Pancreas (tissue), 10 donors: Measurements from ENCODE around the gene EP400. TPM values are rescaled to one million over a fixed set of nuclear protein-coding genes. Genes with fewer than 3 reads are reported as not detected.
A peak's percentile ranks its signal among the peaks of the same experiment; 100 is the strongest.

ENCODE experiments used
- ATAC-seq, 4 donors: fragments of 200-7000 bp; cut with Tn5 transposase; one replicate each; pipeline versions ENCODE4 v1.8.0 to v1.9.1; 2020; ENCODE audit warnings: mild to moderate bottlenecking in 4 of 4, moderate library complexity in 4 of 4
- DNase-seq, 6 donors: peaks; one replicate each; pipeline ENCODE4 v3.0.0-alpha.2; 2020
- FAIRE-seq: peaks from 2 replicates; lab custom pipeline; 2012; peaks lifted over from hg19 to GRCh38; lab: Jason Lieb, UNC
- H3K27ac ChIP-seq, 4 donors: fragments of 200-600 bp; sonication (generic); 1 replicate in 3 of 4; 2 replicates in 1 of 4; pipeline versions ENCODE4 v1.5.0 to v1.8.0; 2020
- H3K27me3 ChIP-seq, 4 donors: fragments of 200-600 bp; one replicate each; pipeline ENCODE4 v1.8.0; 2021
- H3K36me3 ChIP-seq, 3 donors: fragments of 200-600 bp; sonication (generic) in 1 of 3; one replicate each; pipeline versions ENCODE4 v1.5.0 to v1.8.0; 2020 to 2021
- H3K4me1 ChIP-seq, 3 donors: fragments of 200-600 bp; one replicate each; pipeline ENCODE4 v1.8.0; 2021
- H3K4me3 ChIP-seq, 4 donors: fragments of 200-600 bp; sonication (generic) in 2 of 4; one replicate each; pipeline versions ENCODE4 v1.5.0 to v1.8.0; 2020 to 2021
- H3K9me3 ChIP-seq, 4 donors: fragments of 200-600 bp; one replicate each; pipeline ENCODE4 v1.8.0; 2021
- WGBS, 2 donors: extraction: QIAGEN DNeasy Blood & Tissue Kit; methylation state at CpG; one replicate each; pipeline ENCODE4 v1.1.7; 2013; 5-methylcytosine and 5-hydroxymethylcytosine counted together
- intact Hi-C, 3 donors: fragments of 100-400 bp; cut with DNase I; formaldehyde crosslinking; loops; one replicate each; pipeline versions ENCODE4 v1.11.1 to v1.14.2; 2022
- polyA plus RNA-seq, 2 donors: library from polyadenylated mRNA; stranded (reverse); fragments of 200-250 nt; gene quantifications; one replicate each; pipeline ENCODE4 v1.2.3, GENCODE V29; 2013
- total RNA-seq, 6 donors: library from RNA; stranded (reverse); fragmentation: NEBNext Ultra II Directional in 4 of 6; extraction: Animal tissue kit (Norgen Biotek cat#: 25700) in 4 of 6; gene quantifications; one replicate each; pipeline versions ENCODE4 v1.2.1 to v1.2.4, GENCODE V29; 2021 to 2023
- TF ChIP-seq, protein P1 (sequence below), 4 donors: fragments of 200-600 bp; sonication (generic) in 3 of 4; IDR thresholded peaks; one replicate each; pipeline versions ENCODE4 v1.5.0 to v1.8.0; 2021; ENCODE audit warnings: antibody characterized with exemption in 4 of 4
- donor health status: healthy with polysubstance abuse.
- donor health status: DM: no; HTN: no; CAD: no; lungs with moderate emphysema.
- donor health status: DM: no; HTN: no; CAD: no.
- donor health status: control.
- donor health status: control.
- donor health status: Bipolar disorder and iron deficiency.
- donor health status: DM: yes; HTN: yes; CAD: no.
- donor health status: DM: no; HTN: no; CAD: no.
- donor health status: DM: no; HTN: no; CAD: no.
- donor health status: DM: yes; HTN: yes; CAD: no.

EP400 gene
- total and polyA plus RNA-seq, 8 donors = 15.9 to 24.3 (median 16.7) TPM

DNA sequence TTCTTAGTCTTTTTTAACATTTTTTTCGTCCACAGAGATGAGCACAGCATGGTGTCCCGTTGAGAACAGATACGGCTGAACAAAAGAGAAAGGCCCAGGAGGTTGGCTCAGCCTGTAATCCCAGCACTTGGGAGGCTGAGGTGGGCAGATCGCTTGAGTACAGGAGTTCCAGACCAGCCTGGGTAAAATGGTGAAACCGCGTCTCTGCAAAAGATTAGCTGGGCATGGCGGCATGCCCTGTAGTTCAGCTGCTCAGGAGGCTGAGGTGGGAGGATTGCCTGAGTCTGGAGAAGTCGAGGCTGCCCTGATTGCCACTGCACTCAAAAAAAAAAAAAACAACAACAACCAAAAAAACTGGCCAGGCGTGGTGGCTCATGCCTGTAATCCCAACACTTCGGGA lies 5.9 kb upstream of the EP400 start:
- intact Hi-C loops = no loop called here
- Histone ChIP-seq H3K4me1 (peaks cover 0 to 3% (median 0%) of the 10 kb centered on the region in 3 donors), H3K27ac (no peak overlapping the region), H3K27me3 (no peaks in the 10 kb centered on the region), H3K4me3 (no peak overlapping the region), H3K36me3 (peaks cover 0 to 8% (median 7%) of the 10 kb centered on the region in 3 donors), H3K9me3 (no peaks in the 10 kb centered on the region)
- ATAC-seq (no peak), DNase-seq (peak in 1 of 6 donors; percentile 13), FAIRE-seq (no peak)
- 97% methylated on average over 10 of the region's 10 CpGs for WGBS, 2 donors
- TF ChIP-seq, protein P1, sequence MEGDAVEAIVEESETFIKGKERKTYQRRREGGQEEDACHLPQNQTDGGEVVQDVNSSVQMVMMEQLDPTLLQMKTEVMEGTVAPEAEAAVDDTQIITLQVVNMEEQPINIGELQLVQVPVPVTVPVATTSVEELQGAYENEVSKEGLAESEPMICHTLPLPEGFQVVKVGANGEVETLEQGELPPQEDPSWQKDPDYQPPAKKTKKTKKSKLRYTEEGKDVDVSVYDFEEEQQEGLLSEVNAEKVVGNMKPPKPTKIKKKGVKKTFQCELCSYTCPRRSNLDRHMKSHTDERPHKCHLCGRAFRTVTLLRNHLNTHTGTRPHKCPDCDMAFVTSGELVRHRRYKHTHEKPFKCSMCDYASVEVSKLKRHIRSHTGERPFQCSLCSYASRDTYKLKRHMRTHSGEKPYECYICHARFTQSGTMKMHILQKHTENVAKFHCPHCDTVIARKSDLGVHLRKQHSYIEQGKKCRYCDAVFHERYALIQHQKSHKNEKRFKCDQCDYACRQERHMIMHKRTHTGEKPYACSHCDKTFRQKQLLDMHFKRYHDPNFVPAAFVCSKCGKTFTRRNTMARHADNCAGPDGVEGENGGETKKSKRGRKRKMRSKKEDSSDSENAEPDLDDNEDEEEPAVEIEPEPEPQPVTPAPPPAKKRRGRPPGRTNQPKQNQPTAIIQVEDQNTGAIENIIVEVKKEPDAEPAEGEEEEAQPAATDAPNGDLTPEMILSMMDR (IDR thresholded peaks at IDR 0.05) = no peak

DNA sequence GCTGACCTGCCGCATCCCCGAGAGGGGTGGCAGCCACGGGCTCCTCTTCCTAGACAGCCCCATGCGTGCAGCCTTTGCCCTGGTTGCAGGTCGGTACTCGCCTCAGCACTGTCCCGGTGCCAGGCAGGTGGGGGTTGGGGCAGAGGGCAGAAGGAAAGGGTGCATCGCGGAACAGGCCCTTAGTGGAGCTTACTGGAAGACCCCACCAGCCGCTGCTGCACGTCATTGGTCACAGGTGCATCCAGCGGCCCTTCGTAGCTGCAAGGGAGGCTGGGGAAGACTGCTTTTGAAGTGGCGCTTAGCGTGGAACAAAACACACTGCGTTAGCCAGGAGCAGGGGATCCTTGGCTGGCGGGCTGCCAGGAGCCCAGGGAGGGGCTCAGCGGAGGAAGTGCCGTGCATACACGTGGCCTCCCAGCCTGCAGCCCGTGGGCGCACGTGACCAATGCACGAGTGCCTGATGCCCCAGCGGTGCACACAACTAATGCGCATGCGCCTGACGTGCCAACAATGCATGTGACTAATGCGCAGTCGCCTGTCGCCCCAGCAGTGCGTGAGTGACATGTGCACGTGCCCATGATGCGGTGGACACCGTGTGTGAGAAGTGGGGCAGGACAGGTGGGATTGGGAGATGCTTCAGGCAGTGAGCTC lies 5.0 kb upstream of the EP400 start:
- Histone ChIP-seq H3K27ac (no peak overlapping the region), H3K4me1 (peaks cover 0 to 3% (median 0%) of the 10 kb centered on the region in 3 donors), H3K9me3 (no peaks in the 10 kb centered on the region), H3K36me3 (peaks cover 0 to 8% (median 7%) of the 10 kb centered on the region in 3 donors), H3K4me3 (no peak overlapping the region), H3K27me3 (no peaks in the 10 kb centered on the region)
- 92 to 93% methylated on average over 35 of the region's 35 CpGs for WGBS, 2 donors
- DNase-seq = peak in 3 of 6 donors; percentile 47 to 74 (median 59)
- no peak for ATAC-seq
- intact Hi-C loops = no loop called here
- TF ChIP-seq, protein P1 (IDR thresholded peaks at IDR 0.05) = no peak
- no peak for FAIRE-seq

DNA sequence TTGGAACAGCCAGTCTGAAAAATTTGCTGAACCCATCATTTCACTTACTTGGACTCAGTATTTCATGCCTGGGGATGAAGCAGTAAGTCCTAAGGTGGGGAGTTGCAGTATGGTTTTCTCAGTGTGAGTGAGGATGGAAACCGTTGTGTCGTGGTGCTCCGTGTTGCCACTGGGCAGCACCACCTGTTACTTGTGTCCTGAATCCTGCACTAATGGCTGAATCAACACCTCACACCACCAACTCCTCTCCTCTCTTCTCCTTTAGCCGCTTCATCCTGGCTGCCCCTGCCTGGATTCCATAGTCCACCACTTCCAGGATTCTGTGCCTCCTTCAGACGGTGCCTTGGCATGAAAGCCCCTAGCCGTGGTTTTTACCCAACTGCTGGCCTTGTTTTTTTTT lies 3.0 kb upstream of the EP400 start:
- Histone ChIP-seq H3K4me3 (no peak overlapping the region), H3K36me3 (peaks cover 0 to 4% (median 4%) of the 10 kb centered on the region in 3 donors), H3K27me3 (no peaks in the 10 kb centered on the region), H3K4me1 (peaks cover 5 to 7% (median 6%) of the 10 kb centered on the region in 3 donors), H3K9me3 (no peaks in the 10 kb centered on the region), H3K27ac (no peak overlapping the region)
- intact Hi-C loops = no loop called here
- ATAC-seq (no peak), DNase-seq (peak in 1 of 6 donors; percentile 20), FAIRE-seq (no peak)
- TF ChIP-seq, protein P1 (IDR thresholded peaks at IDR 0.05) = no peak
- 63 to 67% methylated on average over 6 of the region's 6 CpGs for WGBS, 2 donors

DNA sequence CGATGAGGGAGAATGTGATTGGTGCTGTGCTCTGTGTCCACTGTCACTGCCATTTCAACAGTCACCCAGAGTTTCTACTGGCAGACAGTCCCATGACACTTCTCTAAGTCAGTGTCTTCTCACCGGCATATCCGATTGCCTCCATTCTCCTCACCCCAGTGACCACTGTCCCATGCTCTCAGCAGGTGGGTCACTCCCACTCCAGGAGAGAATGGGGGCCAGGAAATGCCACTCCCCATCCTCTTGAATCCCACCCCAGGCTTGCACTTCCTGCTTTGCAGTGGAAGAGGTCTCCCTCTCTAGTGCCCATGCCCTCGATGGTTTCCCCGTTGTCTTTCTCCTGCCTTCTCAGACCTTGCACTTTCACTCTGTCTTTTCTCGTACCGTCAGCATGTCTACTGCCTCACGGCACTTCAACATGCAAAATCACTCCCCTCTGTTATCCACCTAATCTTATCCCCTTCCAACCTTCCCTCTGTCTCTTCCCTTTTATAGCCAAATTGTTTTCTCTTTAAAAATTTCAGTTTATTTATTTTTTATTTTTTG lies 2.2 kb upstream of the EP400 start:
- Histone ChIP-seq H3K36me3 (no peaks in the 10 kb centered on the region), H3K9me3 (no peaks in the 10 kb centered on the region), H3K4me3 (no peak overlapping the region), H3K4me1 (peaks cover 7 to 12% (median 7%) of the 10 kb centered on the region in 3 donors), H3K27me3 (no peaks in the 10 kb centered on the region), H3K27ac (no peak overlapping the region)
- TF ChIP-seq, protein P1 (IDR thresholded peaks at IDR 0.05) = no peak
- FAIRE-seq = no peak
- no peak for ATAC-seq
- intact Hi-C loops = no loop called here
- DNase-seq = peak in 1 of 6 donors; percentile 11
- WGBS, 2 donors = 49 to 57% methylated on average over 8 of the region's 8 CpGs
